LHCN-M2 (cell line): ENCODE data around the gene TMOD2. TPM values are rescaled to one million over a fixed set of nuclear protein-coding genes. Genes with fewer than 3 reads are reported as not detected.

ENCODE experiments used
- DNase-seq: peaks from one replicate; pipeline ENCODE4 v3.0.0-alpha.2; 2012; ENCODE audit warnings: low read depth
- total RNA-seq: library from RNA; depleted of rRNA; stranded (reverse); fragments of >200 nt; gene quantifications from 2 replicates; pipeline ENCODE4 v1.2.3, GENCODE V29; 2014; rRNA removed

TMOD2 gene
- total RNA-seq, 1 experiment from 2014 or later, result 5.0 TPM

DNA sequence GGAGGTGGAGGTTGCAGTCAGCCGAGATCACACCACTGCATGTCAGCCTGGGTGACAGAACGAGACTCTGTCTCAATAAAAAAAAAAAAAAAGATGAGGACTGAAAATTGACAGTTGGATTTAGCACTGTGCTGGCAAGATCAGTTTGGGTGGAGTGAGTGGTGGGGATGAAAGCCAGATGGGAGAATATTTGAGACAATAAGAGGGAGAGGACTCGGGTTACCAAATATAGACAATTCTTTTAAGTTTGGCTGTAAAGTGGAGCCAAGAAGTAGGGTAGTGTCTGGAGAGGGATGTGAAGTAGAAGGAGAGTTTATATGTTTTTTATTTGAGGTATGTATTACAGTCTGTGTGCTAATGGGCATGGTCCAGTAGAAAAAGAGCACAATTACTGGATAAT is 98.5 kb downstream of the TMOD2 start:
- DNase-seq, result no peak

DNA sequence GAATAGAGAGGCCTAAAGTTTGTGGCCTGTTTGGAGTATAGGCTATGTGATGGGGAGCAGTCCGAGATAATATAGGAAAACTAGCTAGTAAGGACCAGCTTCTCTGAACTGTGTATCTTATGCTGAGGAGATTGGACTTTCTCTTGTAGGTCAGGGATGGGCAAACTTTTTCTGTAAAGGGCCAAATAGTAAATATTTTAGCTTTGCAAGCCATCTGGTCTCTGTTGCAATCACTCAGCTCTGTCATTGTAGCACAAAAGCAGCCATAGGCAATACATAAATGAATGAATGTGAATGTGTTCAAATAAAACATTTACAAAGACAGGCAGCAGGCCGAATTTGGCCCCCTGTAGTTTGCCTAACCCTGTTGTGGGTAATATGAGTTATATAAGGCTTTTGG is 102.6 kb downstream of the TMOD2 start:
- DNase-seq, result no peak

DNA sequence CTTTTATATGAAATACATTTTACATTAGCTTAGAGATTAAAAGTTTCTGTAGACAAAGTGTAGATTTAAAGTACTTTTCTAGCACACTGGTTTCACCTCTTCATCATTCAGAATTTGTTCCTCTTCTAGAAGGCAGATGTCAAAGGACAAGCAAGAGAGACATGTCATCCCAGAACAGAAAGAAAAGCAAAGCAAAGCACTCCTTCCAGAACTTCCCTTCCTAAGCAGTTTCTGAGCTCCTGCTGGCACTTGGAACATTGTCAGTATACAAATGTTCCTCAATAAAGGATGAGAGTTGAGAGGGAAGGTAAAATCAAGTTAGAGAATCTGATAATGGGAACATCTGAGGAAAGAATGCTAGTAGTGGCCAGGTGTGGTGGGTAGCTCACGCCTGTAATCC is 104.2 kb downstream of the TMOD2 start:
- no peak for DNase-seq

DNA sequence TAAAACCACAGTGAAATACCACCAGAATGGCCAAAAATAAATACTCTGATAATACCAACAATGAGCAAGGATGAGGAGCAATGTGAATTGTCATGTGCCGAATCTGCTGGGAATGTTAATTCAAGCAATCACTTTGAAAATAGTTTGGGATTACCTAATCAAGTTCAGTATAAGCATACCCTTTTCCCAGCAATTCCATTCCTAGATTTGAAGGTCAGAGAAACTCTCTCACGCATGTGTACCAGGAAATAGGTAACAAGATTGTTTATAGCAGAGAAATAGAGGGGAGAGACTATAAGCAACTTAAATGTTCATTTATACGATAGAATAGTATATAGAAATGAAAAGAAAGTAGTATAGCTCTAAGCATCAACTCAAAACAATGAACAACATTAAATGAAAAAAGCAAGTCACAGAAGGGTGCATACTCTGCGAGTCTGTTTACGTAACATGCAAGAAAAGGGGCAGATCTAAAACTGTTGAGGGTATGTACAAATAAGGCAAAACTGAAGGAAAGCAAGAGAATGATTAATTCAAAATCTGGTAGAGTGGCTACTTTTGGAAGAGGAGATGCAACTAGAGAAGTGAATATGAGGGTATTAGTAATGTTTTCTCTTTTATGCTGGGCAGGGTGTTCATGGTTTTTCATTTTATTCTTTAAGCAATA is 105.5 kb downstream of the TMOD2 start:
- DNase-seq, result no peak

DNA sequence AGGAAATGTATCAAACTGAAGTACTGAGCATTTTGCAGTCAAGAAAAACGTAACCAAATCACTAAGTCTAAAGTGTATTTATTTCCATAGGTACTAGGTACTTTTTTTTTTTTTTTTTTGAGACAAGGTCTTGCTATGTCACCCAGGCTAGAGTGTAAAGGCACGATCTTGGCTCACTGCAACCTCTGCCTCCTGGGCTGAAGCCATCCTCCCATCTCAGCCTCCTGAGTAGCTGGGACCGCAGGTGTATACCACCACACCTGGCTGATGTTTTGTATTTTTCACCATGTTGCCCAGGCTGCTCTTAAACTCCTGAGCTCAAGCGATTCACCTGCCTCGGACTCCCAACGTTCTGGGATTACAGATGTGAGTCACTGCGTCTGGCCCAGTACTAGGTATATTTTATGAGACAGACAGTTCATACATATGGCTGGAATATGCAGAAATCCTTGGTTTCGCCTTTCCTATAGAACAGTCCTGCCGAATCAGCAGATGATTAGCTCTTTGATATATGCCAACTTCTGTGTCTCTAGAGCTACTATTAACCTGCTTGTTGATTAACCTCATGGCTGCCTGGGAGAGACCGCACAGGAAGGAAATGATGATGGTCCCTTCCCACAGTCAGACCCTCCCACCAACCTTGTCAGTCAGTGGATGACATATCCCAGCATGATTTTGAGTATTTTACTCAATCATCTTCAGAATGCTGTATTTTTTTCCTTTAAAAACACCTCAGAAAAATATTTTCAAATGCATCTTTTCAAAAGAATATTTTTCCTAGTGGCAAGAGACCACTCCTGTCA is 110.4 kb downstream of the TMOD2 start:
- no peak for DNase-seq

DNA sequence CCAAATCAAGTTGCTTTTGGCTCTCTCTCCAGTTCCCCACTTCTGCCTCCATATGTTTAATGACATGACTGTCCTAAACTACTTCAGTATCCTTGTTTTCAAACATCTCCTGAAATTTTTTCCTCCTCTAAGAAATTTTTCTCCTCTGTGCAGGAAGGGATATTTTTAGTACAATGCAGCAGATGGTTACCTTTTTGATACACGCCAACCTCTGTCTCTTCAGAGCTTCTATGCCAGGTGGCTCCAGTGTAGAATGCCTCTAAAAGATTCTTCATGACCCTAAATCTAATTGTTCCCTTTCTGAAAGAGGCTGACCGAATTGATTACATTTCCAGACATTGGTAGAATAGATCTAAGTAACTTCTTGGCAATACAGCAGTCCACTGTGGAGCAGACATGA is 111.7 kb downstream of the TMOD2 start:
- no peak for DNase-seq

DNA sequence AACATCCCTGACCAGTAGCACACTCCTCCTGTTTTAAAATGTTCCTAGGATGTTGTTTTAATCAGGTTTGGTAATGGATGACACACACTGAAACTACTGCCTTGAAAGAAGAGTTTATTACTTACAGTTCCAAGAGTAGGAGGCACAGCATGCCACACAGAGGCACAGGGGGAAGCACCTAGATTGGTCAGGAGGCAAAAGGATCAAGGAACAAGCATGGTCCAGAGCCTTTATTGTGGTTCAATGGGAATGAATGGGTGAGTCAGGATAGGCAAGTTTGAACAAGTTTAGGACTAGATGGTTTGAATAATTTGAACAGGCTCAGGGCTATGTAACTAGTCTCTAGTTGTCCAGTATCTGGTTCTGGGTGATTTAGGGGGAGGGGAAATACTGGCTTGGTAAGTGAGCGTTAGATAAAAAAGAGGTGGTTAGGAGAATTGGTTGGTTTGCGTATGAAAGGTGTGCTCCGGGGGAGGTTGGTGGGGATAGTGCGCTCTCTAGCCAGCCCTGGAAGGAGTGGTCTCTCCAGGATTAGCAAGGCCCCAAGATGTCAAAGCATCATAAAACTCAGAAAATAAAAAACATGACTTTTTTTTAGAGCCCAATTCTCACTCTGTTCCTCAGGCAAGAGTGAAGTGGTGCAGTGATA is 113.1 kb downstream of the TMOD2 start:
- DNase-seq, result peak; percentile 59

DNA sequence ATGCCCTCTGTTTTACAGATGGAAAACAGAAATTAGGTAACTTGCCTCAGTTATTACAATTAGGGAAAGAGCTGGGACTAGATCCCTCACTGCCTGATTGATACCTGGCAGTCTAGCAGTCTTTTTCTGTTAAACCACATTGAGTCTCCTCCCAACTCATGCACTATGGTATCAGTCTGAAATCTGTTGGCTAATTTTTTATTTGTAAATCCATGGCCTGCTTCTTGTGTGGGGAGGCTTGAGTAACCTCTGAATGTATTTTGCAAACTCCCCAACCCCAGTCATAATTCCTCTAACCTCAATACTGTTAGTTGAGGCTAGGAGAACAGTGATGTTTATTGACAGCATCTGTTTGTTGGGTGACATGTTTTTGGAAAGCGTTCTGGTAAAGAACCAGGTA is 113.9 kb downstream of the TMOD2 start:
- DNase-seq, result no peak

Other genes starting within 250 kb of the TMOD2 start
- gene DMXL2, start 128.8 kb upstream of the TMOD2 start, total RNA-seq, result 20.9 and 21.9 TPM in 2 replicates
- not detected in 2 replicates for gene SCG3, start 70.1 kb upstream of the TMOD2 start, total RNA-seq
- gene LYSMD2, start 13.9 kb upstream of the TMOD2 start, total RNA-seq, result 4.2 and 4.7 TPM in 2 replicates
- 30.8 and 32.3 TPM in 2 replicates for gene TMOD3, start 78.1 kb downstream of the TMOD2 start, total RNA-seq
- 46.0 and 48.9 TPM in 2 replicates for gene LEO1, start 220.2 kb downstream of the TMOD2 start, total RNA-seq